ENCODE data around the gene NDUFA7. TPM values are rescaled to one million over a fixed set of nuclear protein-coding genes. Genes with fewer than 3 reads are reported as not detected.

The NDUFA7 gene
- total RNA-seq, 1 experiment from 2014 or later = 70.2 TPM

- ChIA-PET CTCF (interaction anchor here (0.9 kb wide), 1 partner anchor 11 kb away, joined by 3 read pairs; no protein-coding TSS in a partner anchor), POLR2A (ENCODE audit: low non-redundant PET) (no interaction called here)
- no TSS peak for BruUV-seq (replicated peaks)
- intact Hi-C loops (cut with micrococcal nuclease; ENCODE audit: unreplicated experiment) = no loop called here
- H3K9me3 ChIP-seq (ENCODE audit: low read depth, low read length, poor library complexity, severe bottlenecking) = no peaks in the 10 kb centered on the region
- H3K27me3 ChIP-seq (replicated peaks; ENCODE audit: insufficient read depth, low read depth, low read length, poor library complexity) = peaks cover 6% of the 10 kb centered on the region
- no peaks in the 10 kb centered on the region for H3K36me3 ChIP-seq (ENCODE audit: insufficient read depth, low read length, poor library complexity, severe bottlenecking)
- TF ChIP-seq EZH2 (IDR thresholded peaks at IDR 0.05; ENCODE audit: borderline replicate concordance, low read depth, low read length, poor library complexity, severe bottlenecking) = no peak
- TF ChIP-seq CTCF (conservative IDR thresholded peaks at IDR 0.05; ENCODE audit: low read depth, low read length) = no peak
- H3K27ac ChIP-seq (ENCODE audit: low read depth, low read length, poor library complexity, severe bottlenecking) = peak within 1 kb of the TSS; percentile 38
- peak within 1 kb of the TSS; percentile 50 for H3K4me3 ChIP-seq (ENCODE audit: low read depth, low read length, poor library complexity, severe bottlenecking)
- DNase-seq (ENCODE audit: low spot score) = peak; percentile 83
- peaks cover 36% of the 10 kb centered on the region for H3K4me1 ChIP-seq (ENCODE audit: insufficient read depth, low read length, poor library complexity, severe bottlenecking)
These were observed 42.9 kb upstream of the NDUFA7 start, which contains the start of gene ANGPTL4 for GRCh38 chr19:8363803-8364771. Gene ANGPTL4, plus strand, starts transcription at chr19:8364155. Its CDS starts 167 bp downstream, at chr19:8364322.

GRCh38 chr19:8361921-8362793 lies 41.0 kb upstream of the NDUFA7 start:
- CTCF ChIA-PET = interaction anchor here (0.5 kb wide), 1 partner anchor 18 kb away, joined by 5 read pairs; no protein-coding TSS in a partner anchor
- Histone ChIP-seq H3K4me1 (ENCODE audit: insufficient read depth, low read length, poor library complexity, severe bottlenecking) (peaks cover 23% of the 10 kb centered on the region), H3K27ac (ENCODE audit: low read depth, low read length, poor library complexity, severe bottlenecking) (peak overlapping the region; percentile 49), H3K36me3 (ENCODE audit: insufficient read depth, low read length, poor library complexity, severe bottlenecking) (no peaks in the 10 kb centered on the region), H3K4me3 (ENCODE audit: low read depth, low read length, poor library complexity, severe bottlenecking) (no peak overlapping the region), H3K27me3 (replicated peaks; ENCODE audit: insufficient read depth, low read depth, low read length, poor library complexity) (peaks cover 6% of the 10 kb centered on the region), H3K9me3 (ENCODE audit: low read depth, low read length, poor library complexity, severe bottlenecking) (no peaks in the 10 kb centered on the region)
- BruUV-seq (replicated peaks) = no TSS peak
- POLR2A ChIA-PET (ENCODE audit: low non-redundant PET) = no interaction called here
- intact Hi-C loops (cut with micrococcal nuclease; ENCODE audit: unreplicated experiment) = no loop called here
- no peak for TF ChIP-seq EZH2 (IDR thresholded peaks at IDR 0.05; ENCODE audit: borderline replicate concordance, low read depth, low read length, poor library complexity, severe bottlenecking)
- TF ChIP-seq CTCF (conservative IDR thresholded peaks at IDR 0.05; ENCODE audit: low read depth, low read length) = no peak
- DNase-seq (ENCODE audit: low spot score) = peak; percentile 92

- peaks cover 19% of the 10 kb centered on the region for H3K4me1 ChIP-seq (ENCODE audit: insufficient read depth, low read length, poor library complexity, severe bottlenecking)
- ChIA-PET CTCF (no interaction called here), POLR2A (ENCODE audit: low non-redundant PET) (no interaction called here)
- DNase-seq (ENCODE audit: low spot score) = no peak
- no peaks in the 10 kb centered on the region for H3K9me3 ChIP-seq (ENCODE audit: low read depth, low read length, poor library complexity, severe bottlenecking)
- H3K4me3 ChIP-seq (ENCODE audit: low read depth, low read length, poor library complexity, severe bottlenecking) = no peak overlapping the region
- BruUV-seq (replicated peaks) = no TSS peak
- intact Hi-C loops (cut with micrococcal nuclease; ENCODE audit: unreplicated experiment) = no loop called here
- H3K27me3 ChIP-seq (replicated peaks; ENCODE audit: insufficient read depth, low read depth, low read length, poor library complexity) = peaks cover 6% of the 10 kb centered on the region
- TF ChIP-seq CTCF (conservative IDR thresholded peaks at IDR 0.05; ENCODE audit: low read depth, low read length) (no peak), EZH2 (IDR thresholded peaks at IDR 0.05; ENCODE audit: borderline replicate concordance, low read depth, low read length, poor library complexity, severe bottlenecking) (no peak)
- no peaks in the 10 kb centered on the region for H3K36me3 ChIP-seq (ENCODE audit: insufficient read depth, low read length, poor library complexity, severe bottlenecking)
- H3K27ac ChIP-seq (ENCODE audit: low read depth, low read length, poor library complexity, severe bottlenecking) = no peak overlapping the region
These were observed 39.0 kb upstream of the NDUFA7 start for GRCh38 chr19:8360196-8360595.
